HepG2 (cell line): ENCODE measurements around the gene RTN1. TPM values are rescaled to one million over a fixed set of nuclear protein-coding genes. Genes with fewer than 3 reads are reported as not detected.

Experiments
- ATAC-seq: fragments of 200-7000 bp; cut with Tn5 transposase; 3 replicates; pipeline ENCODE4 v1.9.1; 2020; ENCODE audit warnings: mild to moderate bottlenecking, moderate library complexity
- BruUV-seq: library from RNA; stranded (reverse); fragments of 400-500 nt; replicated peaks from 2 replicates; lab custom pipeline; 2021; lab: Mats Ljungman, UMichigan
- CTCF ChIA-PET: fragments of 300-600 bp; formaldehyde crosslinking; extraction: SDS; loops from one replicate; lab custom pipeline; 2021; ENCODE audit warnings: low total read pairs, inconsistent platforms, low intra/inter-chr PET ratio; lab: Yijun Ruan, JAX
- POLR2A ChIA-PET: fragments of 350-600 bp; sonication (Branson Sonifier 250); formaldehyde crosslinking; loops from one replicate; lab custom pipeline; 2020; ENCODE audit warnings: antibody characterized with exemption, inconsistent platforms; lab: Yijun Ruan, JAX
- DNase-seq: peaks from one replicate; pipeline ENCODE4 v3.0.0-alpha.2; 2015; ENCODE audit warnings: low spot score
- FAIRE-seq: peaks from 3 replicates; lab custom pipeline; 2011; peaks lifted over from hg19 to GRCh38; lab: Jason Lieb, UNC
- H2AFZ ChIP-seq: one replicate; pipeline ENCODE4 v1.6.1; 2011; ENCODE audit warnings: low read length, inconsistent platforms
- H3K27ac ChIP-seq: fragments of 300-600 bp; 3 replicates; pipeline ENCODE4 v1.8.0; 2011; ENCODE audit warnings: mixed run types, mild to moderate bottlenecking, mixed read lengths, low read length, inconsistent platforms; ENCODE audit not compliant: insufficient read depth; ENCODE audit errors: extremely low read length
- H3K27me3 ChIP-seq, 2 experiments: fragments of 200-600 bp in 1 of 2; 2 replicates in 1 of 2; 3 replicates in 1 of 2; pipeline versions ENCODE4 v1.6.0 to v1.8.0; 2011; ENCODE audit warnings: low read length in 2 of 2, mild to moderate bottlenecking in 2 of 2, moderate library complexity in 2 of 2, inconsistent platforms in 1 of 2; ENCODE audit not compliant: insufficient read depth in 2 of 2, control insufficient read depth in 1 of 2
- H3K36me3 ChIP-seq, 2 experiments: fragments of 200-600 bp in 1 of 2; replicated peaks in 1 of 2; 2 replicates in 1 of 2; 3 replicates in 1 of 2; pipeline versions ENCODE4 v1.5.1 to v1.8.0; 2011; ENCODE audit warnings: low read length in 2 of 2, inconsistent platforms in 1 of 2; ENCODE audit not compliant: insufficient read depth in 2 of 2, control insufficient read depth in 1 of 2
- H3K4me1 ChIP-seq: 2 replicates; pipeline ENCODE4 v1.5.1; 2012; ENCODE audit warnings: low read length, inconsistent platforms; ENCODE audit not compliant: insufficient read depth
- H3K4me2 ChIP-seq: 2 replicates; pipeline ENCODE4 v1.6.0; 2011; ENCODE audit warnings: low read depth, low read length, inconsistent platforms
- H3K4me3 ChIP-seq, 3 experiments: fragments of 200-600 bp in 1 of 3; sonication (generic), shearing (Covaris generic) in 1 of 3; replicated peaks in 1 of 3; 2 replicates each; pipeline ENCODE4 v1.5.1; 2011 to 2016; ENCODE audit warnings: low read length in 3 of 3, inconsistent platforms in 2 of 3, low read depth in 2 of 3, mild to moderate bottlenecking in 2 of 3, control low read depth in 1 of 3, mixed read lengths in 1 of 3; ENCODE audit not compliant: insufficient read depth in 1 of 3
- H3K79me2 ChIP-seq: one replicate; pipeline ENCODE4 v1.6.1; 2011; ENCODE audit warnings: low read length, inconsistent platforms; ENCODE audit not compliant: insufficient read depth
- H3K9ac ChIP-seq: 2 replicates; pipeline ENCODE4 v1.6.0; 2011; ENCODE audit warnings: mild to moderate bottlenecking, low read depth, low read length, inconsistent platforms; ENCODE audit not compliant: insufficient read depth
- H3K9me3 ChIP-seq: 2 replicates; pipeline ENCODE4 v1.5.1; 2012; ENCODE audit warnings: mild to moderate bottlenecking, low read length
- H4K20me1 ChIP-seq: 2 replicates; pipeline ENCODE4 v1.6.0; 2011; ENCODE audit warnings: inconsistent platforms, mild to moderate bottlenecking, low read length, moderate library complexity; ENCODE audit not compliant: insufficient read depth
- ATF7-NPFF ChIP-seq: sonication (generic); formaldehyde crosslinking; IDR thresholded peaks from 2 replicates; pipeline ENCODE4 v1.8.1; 2023; ENCODE audit warnings: mild to moderate bottlenecking, low read depth, missing genetic modification reagents, moderate library complexity
- HNRNPL ChIP-seq: fragments of 200-400 bp; formaldehyde crosslinking; IDR thresholded peaks from 2 replicates; pipeline ENCODE4 v1.6.1; 2017; ENCODE audit warnings: mild to moderate bottlenecking, low read depth, low read length
- NFIB ChIP-seq: sonication (generic); formaldehyde crosslinking; IDR thresholded peaks from 2 replicates; pipeline ENCODE4 v1.9.0; 2021; ENCODE audit warnings: missing genetic modification reagents, mild to moderate bottlenecking, borderline replicate concordance
- NFIC ChIP-seq: IDR thresholded peaks from 2 replicates; pipeline ENCODE4 v1.6.1; 2012; ENCODE audit warnings: mild to moderate bottlenecking, low read length, inconsistent platforms
- NFKB2 ChIP-seq: sonication (generic); formaldehyde crosslinking; IDR thresholded peaks from 2 replicates; pipeline ENCODE4 v1.4.0; 2020; ENCODE audit warnings: missing genetic modification reagents, borderline replicate concordance
- PCBP2 ChIP-seq: fragments of 200-400 bp; formaldehyde crosslinking; optimal IDR thresholded peaks from 2 replicates; pipeline ENCODE3; 2018; ENCODE audit warnings: low read length, low read depth; ENCODE audit not compliant: poor library complexity, severe bottlenecking
- PLSCR1 ChIP-seq: sonication (generic); formaldehyde crosslinking; IDR thresholded peaks from 2 replicates; pipeline ENCODE4 v1.5.0; 2020; ENCODE audit warnings: missing genetic modification reagents, mild to moderate bottlenecking, borderline replicate concordance
- PTBP1 ChIP-seq: fragments of 200-400 bp; formaldehyde crosslinking; IDR thresholded peaks from 2 replicates; pipeline ENCODE4 v1.6.1; 2018; ENCODE audit warnings: low read length, low read depth; ENCODE audit not compliant: poor library complexity, severe bottlenecking
- SATB2 ChIP-seq: sonication (generic); formaldehyde crosslinking; IDR thresholded peaks from 2 replicates; pipeline ENCODE4 v1.5.0; 2020; ENCODE audit warnings: missing genetic modification reagents
- TAF1 ChIP-seq: sonication (generic); formaldehyde crosslinking; IDR thresholded peaks from 2 replicates; pipeline ENCODE4 v1.4.0; 2020; ENCODE audit warnings: missing genetic modification reagents
- TCF7 ChIP-seq: sonication (generic); IDR thresholded peaks from 2 replicates; pipeline ENCODE4 v1.6.1; 2016; ENCODE audit warnings: antibody characterized with exemption, low read depth
- USF2 ChIP-seq, 2 experiments: sonication (generic) in 1 of 2; formaldehyde crosslinking in 1 of 2; IDR thresholded peaks; 2 replicates each; pipeline versions ENCODE4 v1.5.1 to v1.6.1; 2011 to 2020; ENCODE audit warnings: borderline replicate concordance in 1 of 2, low read depth in 1 of 2, low read length in 1 of 2, mild to moderate bottlenecking in 1 of 2, missing genetic modification reagents in 1 of 2, moderate library complexity in 1 of 2
- ZKSCAN8 ChIP-seq: IDR thresholded peaks from 2 replicates; pipeline ENCODE4 v1.6.1; 2016; ENCODE audit warnings: borderline replicate concordance, missing genetic modification reagents, missing compliant biosample characterization
- ZNF264 ChIP-seq: sonication (generic); formaldehyde crosslinking; IDR thresholded peaks from 2 replicates; pipeline ENCODE4 v1.4.0; 2020; ENCODE audit warnings: missing genetic modification reagents
- ZNF503 ChIP-seq: sonication (generic); formaldehyde crosslinking; IDR thresholded peaks from 2 replicates; pipeline ENCODE4 v1.4.0; 2020; ENCODE audit warnings: missing genetic modification reagents
- ZSCAN31 ChIP-seq: sonication (generic); formaldehyde crosslinking; IDR thresholded peaks from 2 replicates; pipeline ENCODE4 v1.5.0; 2020; ENCODE audit warnings: low read depth, mild to moderate bottlenecking, missing genetic modification reagents
- WGBS: methylation state at CpG from one replicate; pipeline ENCODE4 v1.1.6; 2017; ENCODE audit warnings: low lambda C conversion rate; 5-methylcytosine and 5-hydroxymethylcytosine counted together
- in situ Hi-C: cut with HindIII; loops from 2 replicates; pipeline ENCODE4 v1.10.0; 2017; ENCODE audit warnings: low pct_unique_long_range_greater_than_20kb; ENCODE audit not compliant: extremely low pct_ligation_motif_present
- intact Hi-C: fragments of 100-400 bp; cut with micrococcal nuclease; formaldehyde crosslinking; loops from one replicate; pipeline ENCODE4 v1.10.0; 2022; ENCODE audit not compliant: unreplicated experiment
- polyA plus RNA-seq, 8 experiments: library from polyadenylated mRNA; depleted of rRNA in 3 of 8; stranded (reverse) in 7 of 8; unstranded in 1 of 8; fragments of >200 nt; fragmentation: Illumina TruSeq in 4 of 8; extraction: Trizol in 4 of 8; gene quantifications; 2 replicates each; pipeline versions ENCODE4 v1.2.1 to v1.2.3, GENCODE V29; 2011 to 2016; ENCODE audit warnings: low read depth in 4 of 8, missing spikeins in 1 of 8, mixed read lengths in 1 of 8; ENCODE audit not compliant: insufficient read depth in 1 of 8
- total RNA-seq, 5 experiments: library from RNA; depleted of rRNA; stranded (reverse); fragments of >200 nt; fragmentation: Illumina TruSeq; extraction: Trizol; gene quantifications; 2 replicates each; pipeline ENCODE4 v1.2.3, GENCODE V29; 2016; ENCODE audit warnings: low read depth in 1 of 5

Gene RTN1
- total and polyA plus RNA-seq, 2 of the 13 experiments (the other 11 are each of a cell fraction or from before 2014, with no cell fraction given): 0.04 to 0.18 TPM

- Histone ChIP-seq H3K27ac (no peak overlapping the region), H3K79me2 (no peaks in the 10 kb centered on the region), H3K36me3 (no peaks in the 10 kb centered on the region), H4K20me1 (no peaks in the 10 kb centered on the region)
- 63% methylated on average over 2 of the region's 2 CpGs for WGBS
- ATAC-seq (no peak), DNase-seq (no peak)
- TF ChIP-seq PCBP2 (no peak), TCF7 (no peak), USF2 (IDR thresholded peaks at IDR 0.05; ENCODE audit: low read depth, low read length) (no peak), USF2 (CRISPR knock-in tag; IDR thresholded peaks at IDR 0.05; ENCODE audit: borderline replicate concordance) (no peak), PTBP1 (no peak), HNRNPL (no peak), TAF1 (CRISPR knock-in tag) (no peak), NFIC (no peak), SATB2 (CRISPR knock-in tag) (no peak), PLSCR1 (CRISPR knock-in tag) (no peak), ZKSCAN8 (CRISPR knock-in tag) (no peak), NFIB (CRISPR knock-in tag) (no peak), ZNF264 (CRISPR knock-in tag) (no peak), ZNF503 (CRISPR knock-in tag) (no peak), ZSCAN31 (no peak), ATF7-NPFF (CRISPR knock-in tag) (no peak), NFKB2 (CRISPR knock-in tag) (no peak)
- TF ChIP-seq, all 625 proteins: peak for 0
- no peaks in the 10 kb centered on the region for H3K27me3 ChIP-seq
- no peaks in the 10 kb centered on the region for H3K9me3 ChIP-seq
- intact Hi-C loops: no loop called here
- in situ Hi-C loops: no loop called here
- no peaks in the 10 kb centered on the region for H3K4me1 ChIP-seq
- POLR2A ChIA-PET: no interaction called here
- no peak overlapping the region for H3K4me2 ChIP-seq
- BruUV-seq: no TSS peak
- CTCF ChIA-PET: no interaction called here
- FAIRE-seq: no peak
- H2AFZ ChIP-seq: no peak overlapping the region
- no peak overlapping the region for H3K4me3 ChIP-seq
- no peak overlapping the region for H3K9ac ChIP-seq
Measured at GRCh38 chr14:59846595-59846994, 24.0 kb downstream of the RTN1 start.
